ENCODE data around the gene MAST2. TPM values are rescaled to one million over a fixed set of nuclear protein-coding genes. Genes with fewer than 3 reads are reported as not detected.

MAST2 gene
- total RNA-seq, 6 experiments from 2014 or later: 27.8 to 40.7 (median 29.7) TPM

- peaks cover 32% of the 10 kb centered on the region for H3K36me3 Mint-ChIP-seq (ENCODE audit: low read depth)
- TF ChIP-seq CTCF (IDR thresholded peaks at IDR 0.05): no peak
- no peaks in the 10 kb centered on the region for H3K9me3 Mint-ChIP-seq
- no peak overlapping the region for H3K4me3 Mint-ChIP-seq
- H3K27ac Mint-ChIP-seq: no peak overlapping the region
- no peaks in the 10 kb centered on the region for H3K4me1 Mint-ChIP-seq (ENCODE audit: low read depth)
- DNase-seq: no peak
- H3K27me3 Mint-ChIP-seq (ENCODE audit: insufficient read depth): no peaks in the 10 kb centered on the region; the same call in none of the 2 replicates
Observed at GRCh38 chr1:45822644-45823043, 19.2 kb downstream of the MAST2 start.

GRCh38 chr1:45824607-45825006 is 21.2 kb downstream of the MAST2 start:
- peak; percentile 56; the same call in 1 of the 2 replicates for TF ChIP-seq CTCF (IDR thresholded peaks at IDR 0.05)
- DNase-seq: no peak
- Mint-ChIP-seq H3K4me1 (ENCODE audit: low read depth) (no peaks in the 10 kb centered on the region), H3K4me3 (no peak overlapping the region), H3K36me3 (ENCODE audit: low read depth) (peaks cover 21% of the 10 kb centered on the region), H3K27ac (no peak overlapping the region), H3K27me3 (ENCODE audit: insufficient read depth) (no peaks in the 10 kb centered on the region; the same call in none of the 2 replicates), H3K9me3 (no peaks in the 10 kb centered on the region)

GRCh38 chr1:45827256-45827655 is 23.8 kb downstream of the MAST2 start:
- DNase-seq: no peak
- Mint-ChIP-seq H3K27ac (no peak overlapping the region), H3K4me3 (no peak overlapping the region), H3K4me1 (ENCODE audit: low read depth) (no peaks in the 10 kb centered on the region), H3K9me3 (no peaks in the 10 kb centered on the region), H3K36me3 (ENCODE audit: low read depth) (0 out of 2 replicates have a peak, but pooled peaks cover 14% of the 10 kb centered on the region), H3K27me3 (ENCODE audit: insufficient read depth) (no peaks in the 10 kb centered on the region; the same call in 1 of the 2 replicates)
- no peak for TF ChIP-seq CTCF (IDR thresholded peaks at IDR 0.05)

GRCh38 chr1:45828841-45829240 is 25.4 kb downstream of the MAST2 start:
- H3K36me3 Mint-ChIP-seq (ENCODE audit: low read depth): 0 out of 2 replicates have a peak, but pooled peaks cover 14% of the 10 kb centered on the region
- no peak overlapping the region for H3K27ac Mint-ChIP-seq
- H3K4me3 Mint-ChIP-seq: no peak overlapping the region
- no peaks in the 10 kb centered on the region; the same call in 1 of the 2 replicates for H3K4me1 Mint-ChIP-seq (ENCODE audit: low read depth)
- TF ChIP-seq CTCF (IDR thresholded peaks at IDR 0.05): no peak
- H3K27me3 Mint-ChIP-seq (ENCODE audit: insufficient read depth): no peaks in the 10 kb centered on the region; the same call in 1 of the 2 replicates
- H3K9me3 Mint-ChIP-seq: no peaks in the 10 kb centered on the region
- DNase-seq: no peak

GRCh38 chr1:45833361-45833760 is 29.9 kb downstream of the MAST2 start:
- Mint-ChIP-seq H3K4me1 (ENCODE audit: low read depth) (no peaks in the 10 kb centered on the region; the same call in 1 of the 2 replicates), H3K4me3 (no peak overlapping the region), H3K27ac (no peak overlapping the region), H3K27me3 (ENCODE audit: insufficient read depth) (no peaks in the 10 kb centered on the region; the same call in 1 of the 2 replicates), H3K9me3 (no peaks in the 10 kb centered on the region), H3K36me3 (ENCODE audit: low read depth) (peaks cover 8% of the 10 kb centered on the region; the same call in 1 of the 2 replicates)
- TF ChIP-seq CTCF (IDR thresholded peaks at IDR 0.05): no peak
- DNase-seq: no peak

Data from HFFc6 (cell line).